Neural cell (in vitro differentiated cells): Measurements from ENCODE around the gene CARMIL1. TPM values are rescaled to one million over a fixed set of nuclear protein-coding genes. Genes with fewer than 3 reads are reported as not detected.

Experiments used
- H2AFZ ChIP-seq: fragments of 200-600, 300-800 bp; sonication (generic), shearing (Covaris generic); 2 replicates; pipeline ENCODE4 v1.6.0; 2014; ENCODE audit warnings: low read depth, mild to moderate bottlenecking, antibody characterized with exemption, low read length, moderate library complexity
- H3F3A ChIP-seq: fragments of 200-600 bp; shearing (Covaris generic); 2 replicates; pipeline ENCODE4 v1.6.1; 2016; ENCODE audit warnings: mild to moderate bottlenecking, moderate library complexity, mixed read lengths, antibody characterized with exemption, low read length; ENCODE audit not compliant: insufficient read depth, poor library complexity, severe bottlenecking
- H3K27ac ChIP-seq: fragments of 200-600, 300-800 bp; sonication (generic), shearing (Covaris generic); 2 replicates; pipeline ENCODE4 v1.5.1; 2014; ENCODE audit warnings: mild to moderate bottlenecking, low read length, moderate library complexity
- H3K27me3 ChIP-seq: fragments of 300-800, 200-600 bp; sonication (generic), shearing (Covaris generic); 2 replicates; pipeline ENCODE4 v1.6.0; 2014; ENCODE audit warnings: mild to moderate bottlenecking, low read depth, low read length, moderate library complexity; ENCODE audit not compliant: insufficient read depth
- H3K36me3 ChIP-seq: fragments of 300-800, 200-600 bp; sonication (generic), shearing (Covaris generic); 2 replicates; pipeline ENCODE4 v1.5.1; 2014; ENCODE audit warnings: mild to moderate bottlenecking, antibody characterized with exemption, low read length, moderate library complexity; ENCODE audit not compliant: insufficient read depth
- H3K4me2 ChIP-seq: fragments of 300-800, 200-600 bp; sonication (generic), shearing (Covaris generic); 2 replicates; pipeline ENCODE4 v1.6.0; 2014; ENCODE audit warnings: mild to moderate bottlenecking, low read length
- H3K4me3 ChIP-seq: fragments of 300-800, 200-600 bp; sonication (generic), shearing (Covaris generic); 2 replicates; pipeline ENCODE4 v1.5.1; 2014; ENCODE audit warnings: mild to moderate bottlenecking, low read length, moderate library complexity
- H3K79me2 ChIP-seq: fragments of 200-600 bp; shearing (Covaris generic); replicated peaks from 2 replicates; pipeline ENCODE4 v1.6.0; 2014; ENCODE audit warnings: mild to moderate bottlenecking, low read length, moderate library complexity; ENCODE audit not compliant: insufficient read depth
- H3K9ac ChIP-seq: fragments of 300-800, 200-600 bp; sonication (generic), shearing (Covaris generic); 2 replicates; pipeline ENCODE4 v1.6.1; 2016; ENCODE audit warnings: mild to moderate bottlenecking, low read length, mixed read lengths
- H3K9me2 ChIP-seq: fragments of 200-600 bp; shearing (Covaris generic); 2 replicates; pipeline ENCODE4 v1.6.1; 2016; ENCODE audit warnings: mild to moderate bottlenecking, low read length, mixed read lengths; ENCODE audit not compliant: insufficient read depth
- H3K9me3 ChIP-seq: fragments of 200-600, 300-800 bp; sonication (generic), shearing (Covaris generic); 2 replicates; pipeline ENCODE4 v1.6.1; 2016; ENCODE audit warnings: mild to moderate bottlenecking, mixed run types, low read length, moderate library complexity, mixed read lengths
- H4K20me1 ChIP-seq: fragments of 200-600 bp; shearing (Covaris generic); 2 replicates; pipeline ENCODE4 v1.6.1; 2016; ENCODE audit warnings: mild to moderate bottlenecking, mixed run types; ENCODE audit not compliant: insufficient read depth
- EP300 ChIP-seq: fragments of 450-650 bp; conservative IDR thresholded peaks from 2 replicates; pipeline ENCODE4 v1.6.1; 2014; ENCODE audit warnings: antibody characterized with exemption, mild to moderate bottlenecking, moderate library complexity; ENCODE audit not compliant: poor library complexity, severe bottlenecking
- EZH2 ChIP-seq: fragments of 200-600, 300-800 bp; shearing (Covaris generic), sonication (generic); IDR thresholded peaks from 2 replicates; pipeline ENCODE4 v1.6.1; 2014; ENCODE audit warnings: antibody characterized with exemption, low read length, borderline replicate concordance, mild to moderate bottlenecking; ENCODE audit not compliant: insufficient read depth, poor library complexity, severe bottlenecking
- MXI1 ChIP-seq: fragments of 450-650 bp; conservative IDR thresholded peaks from 2 replicates; pipeline ENCODE4 v1.6.1; 2014; ENCODE audit warnings: antibody characterized with exemption, mild to moderate bottlenecking; ENCODE audit not compliant: poor library complexity, severe bottlenecking
- POLR2AphosphoS5 ChIP-seq: IDR thresholded peaks from 2 replicates; pipeline ENCODE4 v1.6.1; 2012
- RAD21 ChIP-seq: fragments of 450-650 bp; conservative IDR thresholded peaks from 2 replicates; pipeline ENCODE4 v1.6.1; 2014; ENCODE audit warnings: antibody characterized with exemption, mild to moderate bottlenecking, moderate library complexity
- SMC3 ChIP-seq: fragments of 450-650 bp; conservative IDR thresholded peaks from 2 replicates; pipeline ENCODE4 v1.6.1; 2014; ENCODE audit warnings: antibody characterized with exemption, mild to moderate bottlenecking, moderate library complexity; ENCODE audit not compliant: poor library complexity
- TAF1 ChIP-seq: IDR thresholded peaks from 2 replicates; pipeline ENCODE4 v1.6.1; 2012; ENCODE audit warnings: low read depth
- polyA plus RNA-seq: library from polyadenylated mRNA; depleted of rRNA; stranded (reverse); fragments of >200 nt; gene quantifications from 2 replicates; pipeline ENCODE4 v1.2.3, GENCODE V29; 2014
- TF ChIP-seq, protein P1 (sequence below): fragments of 450-650 bp; IDR thresholded peaks from 2 replicates; pipeline ENCODE4 v1.5.1; 2014; ENCODE audit warnings: antibody characterized with exemption, mild to moderate bottlenecking, moderate library complexity; ENCODE audit not compliant: poor library complexity, severe bottlenecking
- TF ChIP-seq, protein P2 (sequence below): IDR thresholded peaks from 2 replicates; pipeline ENCODE4 v1.6.1; 2012; ENCODE audit warnings: borderline replicate concordance

CARMIL1 gene
- polyA plus RNA-seq, 1 donor from 2014 or later = 5.3 TPM

DNA sequence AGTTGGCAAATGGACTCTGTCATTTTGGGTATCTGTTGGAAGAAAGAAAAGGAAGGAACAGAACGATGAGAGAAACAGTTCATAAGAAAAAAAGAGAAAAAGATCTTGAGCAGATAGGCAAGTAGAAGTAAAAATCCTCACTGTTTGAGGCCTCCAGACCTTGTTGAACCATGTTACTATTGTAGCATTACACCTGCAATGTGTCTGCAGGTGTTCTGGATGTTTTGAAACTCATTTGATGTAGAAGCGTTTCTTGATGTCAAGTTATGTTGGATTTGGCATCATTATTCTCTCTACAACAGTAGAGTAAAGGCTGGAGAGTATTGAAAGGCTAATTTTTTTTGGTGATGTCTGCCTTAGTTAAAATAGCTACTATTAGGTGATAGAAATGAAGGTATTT, 108.7 kb downstream of the CARMIL1 start (continued):
- no peak for TF ChIP-seq EP300

DNA sequence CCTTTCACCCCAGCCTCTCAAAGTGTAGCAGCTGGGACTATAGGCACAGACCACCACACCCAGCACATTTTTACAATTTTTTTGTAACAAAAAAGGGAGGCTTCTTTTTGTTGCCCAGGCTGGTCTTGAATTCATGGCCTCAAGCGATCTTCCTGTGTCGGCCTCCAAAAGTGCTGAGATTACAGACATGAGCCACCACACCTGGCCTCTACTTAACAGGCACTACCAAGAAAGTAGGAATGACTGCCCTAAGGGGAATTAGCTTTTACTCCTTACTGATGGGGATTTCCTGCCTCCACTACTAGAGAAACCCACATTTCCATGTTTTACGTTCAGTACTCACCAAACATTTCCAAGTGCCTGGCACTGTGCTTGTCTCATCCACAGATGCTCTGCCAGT, 109.6 kb downstream of the CARMIL1 start:
- Histone ChIP-seq H3K9ac (no peak overlapping the region), H3K27ac (no peak overlapping the region), H3K36me3 (no peaks in the 10 kb centered on the region), H2AFZ (no peak overlapping the region), H3K9me2 (no peaks in the 10 kb centered on the region), H4K20me1 (no peaks in the 10 kb centered on the region), H3K27me3 (no peaks in the 10 kb centered on the region), H3K79me2 (no peaks in the 10 kb centered on the region), H3K4me2 (no peak overlapping the region), H3K4me3 (no peak overlapping the region), H3F3A (no peaks in the 10 kb centered on the region), H3K9me3 (no peaks in the 10 kb centered on the region)
- TF ChIP-seq, protein P1, sequence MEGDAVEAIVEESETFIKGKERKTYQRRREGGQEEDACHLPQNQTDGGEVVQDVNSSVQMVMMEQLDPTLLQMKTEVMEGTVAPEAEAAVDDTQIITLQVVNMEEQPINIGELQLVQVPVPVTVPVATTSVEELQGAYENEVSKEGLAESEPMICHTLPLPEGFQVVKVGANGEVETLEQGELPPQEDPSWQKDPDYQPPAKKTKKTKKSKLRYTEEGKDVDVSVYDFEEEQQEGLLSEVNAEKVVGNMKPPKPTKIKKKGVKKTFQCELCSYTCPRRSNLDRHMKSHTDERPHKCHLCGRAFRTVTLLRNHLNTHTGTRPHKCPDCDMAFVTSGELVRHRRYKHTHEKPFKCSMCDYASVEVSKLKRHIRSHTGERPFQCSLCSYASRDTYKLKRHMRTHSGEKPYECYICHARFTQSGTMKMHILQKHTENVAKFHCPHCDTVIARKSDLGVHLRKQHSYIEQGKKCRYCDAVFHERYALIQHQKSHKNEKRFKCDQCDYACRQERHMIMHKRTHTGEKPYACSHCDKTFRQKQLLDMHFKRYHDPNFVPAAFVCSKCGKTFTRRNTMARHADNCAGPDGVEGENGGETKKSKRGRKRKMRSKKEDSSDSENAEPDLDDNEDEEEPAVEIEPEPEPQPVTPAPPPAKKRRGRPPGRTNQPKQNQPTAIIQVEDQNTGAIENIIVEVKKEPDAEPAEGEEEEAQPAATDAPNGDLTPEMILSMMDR = no peak
- TF ChIP-seq, protein P2, sequence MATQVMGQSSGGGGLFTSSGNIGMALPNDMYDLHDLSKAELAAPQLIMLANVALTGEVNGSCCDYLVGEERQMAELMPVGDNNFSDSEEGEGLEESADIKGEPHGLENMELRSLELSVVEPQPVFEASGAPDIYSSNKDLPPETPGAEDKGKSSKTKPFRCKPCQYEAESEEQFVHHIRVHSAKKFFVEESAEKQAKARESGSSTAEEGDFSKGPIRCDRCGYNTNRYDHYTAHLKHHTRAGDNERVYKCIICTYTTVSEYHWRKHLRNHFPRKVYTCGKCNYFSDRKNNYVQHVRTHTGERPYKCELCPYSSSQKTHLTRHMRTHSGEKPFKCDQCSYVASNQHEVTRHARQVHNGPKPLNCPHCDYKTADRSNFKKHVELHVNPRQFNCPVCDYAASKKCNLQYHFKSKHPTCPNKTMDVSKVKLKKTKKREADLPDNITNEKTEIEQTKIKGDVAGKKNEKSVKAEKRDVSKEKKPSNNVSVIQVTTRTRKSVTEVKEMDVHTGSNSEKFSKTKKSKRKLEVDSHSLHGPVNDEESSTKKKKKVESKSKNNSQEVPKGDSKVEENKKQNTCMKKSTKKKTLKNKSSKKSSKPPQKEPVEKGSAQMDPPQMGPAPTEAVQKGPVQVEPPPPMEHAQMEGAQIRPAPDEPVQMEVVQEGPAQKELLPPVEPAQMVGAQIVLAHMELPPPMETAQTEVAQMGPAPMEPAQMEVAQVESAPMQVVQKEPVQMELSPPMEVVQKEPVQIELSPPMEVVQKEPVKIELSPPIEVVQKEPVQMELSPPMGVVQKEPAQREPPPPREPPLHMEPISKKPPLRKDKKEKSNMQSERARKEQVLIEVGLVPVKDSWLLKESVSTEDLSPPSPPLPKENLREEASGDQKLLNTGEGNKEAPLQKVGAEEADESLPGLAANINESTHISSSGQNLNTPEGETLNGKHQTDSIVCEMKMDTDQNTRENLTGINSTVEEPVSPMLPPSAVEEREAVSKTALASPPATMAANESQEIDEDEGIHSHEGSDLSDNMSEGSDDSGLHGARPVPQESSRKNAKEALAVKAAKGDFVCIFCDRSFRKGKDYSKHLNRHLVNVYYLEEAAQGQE = no peak
- no peak for TF ChIP-seq RAD21
- TF ChIP-seq TAF1 = no peak
- TF ChIP-seq EP300 = no peak
- no peak for TF ChIP-seq SMC3
- no peak for TF ChIP-seq EZH2
- TF ChIP-seq MXI1 = no peak
- no peak for TF ChIP-seq POLR2AphosphoS5

DNA sequence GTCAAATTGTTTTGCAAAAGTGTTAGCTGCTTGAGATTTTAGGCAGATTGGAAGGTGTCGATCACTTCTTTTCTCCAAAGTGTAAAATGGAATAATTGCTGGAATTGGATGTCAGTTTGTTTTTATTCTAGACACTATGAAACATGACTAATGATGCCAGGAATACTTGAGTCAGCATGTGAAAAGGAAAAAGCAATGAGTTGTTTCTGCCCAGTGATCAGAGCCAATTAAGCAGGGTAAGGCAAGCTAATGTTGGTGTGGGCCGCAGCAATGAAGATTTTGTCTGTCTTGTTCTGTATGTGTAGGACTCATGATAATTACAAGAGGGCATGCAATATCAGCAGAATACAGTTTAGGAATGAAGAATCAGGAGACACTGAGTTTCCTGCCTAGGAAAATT, 110.3 kb downstream of the CARMIL1 start:
- H3K9me3 ChIP-seq = no peaks in the 10 kb centered on the region
- no peak overlapping the region for H3K9ac ChIP-seq
- H2AFZ ChIP-seq = no peak overlapping the region
- no peaks in the 10 kb centered on the region for H3K9me2 ChIP-seq
- no peaks in the 10 kb centered on the region for H3F3A ChIP-seq
- H3K4me2 ChIP-seq = no peak overlapping the region
- H3K4me3 ChIP-seq = no peak overlapping the region
- H4K20me1 ChIP-seq = no peaks in the 10 kb centered on the region
- no peaks in the 10 kb centered on the region for H3K27me3 ChIP-seq
- no peak for TF ChIP-seq POLR2AphosphoS5
- TF ChIP-seq EP300 = no peak
- TF ChIP-seq EZH2 = no peak
- TF ChIP-seq MXI1 = no peak
- no peak for TF ChIP-seq TAF1
- TF ChIP-seq RAD21 = no peak
- TF ChIP-seq, protein P1 = no peak
- TF ChIP-seq, protein P2 = no peak
- no peak for TF ChIP-seq SMC3
- no peaks in the 10 kb centered on the region for H3K79me2 ChIP-seq
- no peaks in the 10 kb centered on the region for H3K36me3 ChIP-seq
- H3K27ac ChIP-seq = no peak overlapping the region
